OCI-LY1 (cell line): ENCODE data around the gene PTP4A1.

ENCODE experiments used
- H2AFZ ChIP-seq: fragments of 200-600 bp; sonication (generic), shearing (Covaris generic); 2 replicates; pipeline ENCODE4 v1.6.0; 2014; ENCODE audit warnings: antibody characterized with exemption, mild to moderate bottlenecking, low read length
- H3F3A ChIP-seq: fragments of 200-600 bp; sonication (generic), shearing (Covaris generic); 2 replicates; pipeline ENCODE4 v1.6.0; 2014; ENCODE audit warnings: mild to moderate bottlenecking, antibody characterized with exemption, low read length, moderate library complexity; ENCODE audit not compliant: insufficient read depth
- H3K27ac ChIP-seq: fragments of 200-600 bp; sonication (generic); 2 replicates; pipeline ENCODE4 v1.5.1; 2014; ENCODE audit warnings: low read length, mixed run types, mild to moderate bottlenecking, low read depth; ENCODE audit not compliant: poor library complexity, severe bottlenecking
- H3K27me3 ChIP-seq: fragments of 200-600 bp; sonication (generic); 2 replicates; pipeline ENCODE4 v1.6.0; 2014; ENCODE audit warnings: antibody characterized with exemption, mild to moderate bottlenecking, low read length, moderate library complexity; ENCODE audit not compliant: insufficient read depth
- H3K36me3 ChIP-seq: fragments of 200-600 bp; sonication (generic); 2 replicates; pipeline ENCODE4 v1.6.1; 2014; ENCODE audit warnings: mild to moderate bottlenecking, antibody characterized with exemption, low read length, moderate library complexity, mixed read lengths; ENCODE audit not compliant: insufficient read depth
- H3K4me1 ChIP-seq: fragments of 200-600 bp; sonication (generic); 2 replicates; pipeline ENCODE4 v1.5.1; 2014; ENCODE audit warnings: mild to moderate bottlenecking, low read length, moderate library complexity; ENCODE audit not compliant: insufficient read depth, severe bottlenecking
- H3K4me2 ChIP-seq: fragments of 200-600 bp; sonication (generic), shearing (Covaris generic); 2 replicates; pipeline ENCODE4 v1.6.1; 2014; ENCODE audit warnings: low read length
- H3K4me3 ChIP-seq: fragments of 200-600 bp; sonication (generic); 2 replicates; pipeline ENCODE4 v1.5.1; 2014; ENCODE audit warnings: low read length, low read depth, mild to moderate bottlenecking, mixed read lengths; ENCODE audit not compliant: poor library complexity, severe bottlenecking
- H3K79me2 ChIP-seq: fragments of 200-600 bp; shearing (Covaris generic); 2 replicates; pipeline ENCODE4 v1.6.1; 2016; ENCODE audit warnings: mixed run types, low read length, mixed read lengths; ENCODE audit not compliant: insufficient read depth
- H3K9ac ChIP-seq: fragments of 200-600 bp; sonication (generic), shearing (Covaris generic); 2 replicates; pipeline ENCODE4 v1.6.1; 2014; ENCODE audit warnings: mild to moderate bottlenecking, low read length, mixed read lengths
- H3K9me2 ChIP-seq: fragments of 200-600 bp; sonication (generic), shearing (Covaris generic); 2 replicates; pipeline ENCODE4 v1.6.1; 2014; ENCODE audit warnings: low read depth, mild to moderate bottlenecking, low read length, mixed read lengths
- H3K9me3 ChIP-seq: fragments of 200-600 bp; shearing (Covaris generic); 2 replicates; pipeline ENCODE4 v1.6.1; 2014; ENCODE audit warnings: low read length, mixed read lengths
- H4K20me1 ChIP-seq: fragments of 200-600 bp; sonication (generic), shearing (Covaris generic); 2 replicates; pipeline ENCODE4 v1.6.0; 2016; ENCODE audit warnings: mild to moderate bottlenecking, low read length; ENCODE audit not compliant: insufficient read depth
- CTCF ChIP-seq: fragments of 200-600 bp; sonication (generic), shearing (Covaris generic); IDR thresholded peaks from 2 replicates; pipeline ENCODE4 v1.5.1; 2017; ENCODE audit warnings: mild to moderate bottlenecking, antibody characterized with exemption, low read length, moderate library complexity, mixed read lengths
- EZH2 ChIP-seq: fragments of 200-600 bp; sonication (generic), shearing (Covaris generic); IDR thresholded peaks from 2 replicates; pipeline ENCODE4 v1.8.0; 2017; ENCODE audit warnings: borderline replicate concordance, mixed run types, mild to moderate bottlenecking, antibody characterized with exemption, low read length, moderate library complexity, mixed read lengths

PTP4A1 gene

GRCh38 chr6:63526931-63527330 is 45.3 kb upstream of the PTP4A1 start:
- Histone ChIP-seq H3K9me2 (no peaks in the 10 kb centered on the region), H3K27me3 (no peaks in the 10 kb centered on the region), H3K36me3 (no peaks in the 10 kb centered on the region), H2AFZ (no peak overlapping the region), H3K4me2 (no peak overlapping the region), H4K20me1 (no peaks in the 10 kb centered on the region), H3K27ac (no peak overlapping the region), H3K9me3 (no peaks in the 10 kb centered on the region), H3K4me3 (no peak overlapping the region), H3K9ac (no peak overlapping the region), H3F3A (no peaks in the 10 kb centered on the region), H3K79me2 (no peaks in the 10 kb centered on the region), H3K4me1 (no peaks in the 10 kb centered on the region)
- TF ChIP-seq EZH2: no peak

GRCh38 chr6:63527658-63528514 is 44.4 kb upstream of the PTP4A1 start:
- Histone ChIP-seq H3K36me3 (no peaks in the 10 kb centered on the region), H3K4me3 (no peak overlapping the region), H3K9me2 (no peaks in the 10 kb centered on the region), H3F3A (no peaks in the 10 kb centered on the region), H3K9me3 (no peaks in the 10 kb centered on the region), H4K20me1 (no peaks in the 10 kb centered on the region), H3K4me2 (no peak overlapping the region), H3K9ac (no peak overlapping the region), H3K79me2 (no peaks in the 10 kb centered on the region), H3K27me3 (no peaks in the 10 kb centered on the region), H2AFZ (no peak overlapping the region), H3K27ac (no peak overlapping the region), H3K4me1 (no peaks in the 10 kb centered on the region)
- TF ChIP-seq EZH2: no peak
- no peak for TF ChIP-seq CTCF

DNA sequence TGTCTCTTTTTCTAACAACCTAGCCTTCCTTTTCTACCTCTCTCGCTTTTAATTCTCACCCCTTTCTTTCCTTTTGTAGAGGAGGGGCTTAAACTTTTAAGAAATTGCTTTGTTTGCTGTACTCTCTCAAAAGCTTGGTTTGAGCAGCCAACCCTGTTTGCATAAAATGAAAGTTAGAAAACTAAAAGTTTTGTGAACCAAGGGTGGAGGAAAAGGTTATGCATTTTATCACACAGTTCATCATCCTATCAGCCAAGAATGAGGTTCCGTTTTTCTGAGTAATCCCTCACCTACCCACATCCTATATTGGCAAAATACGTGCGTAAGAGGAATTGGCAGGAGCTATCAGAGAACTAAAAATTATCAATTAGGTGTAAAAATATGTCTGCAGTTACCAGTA is 42.8 kb upstream of the PTP4A1 start:
- Histone ChIP-seq H3K27me3 (no peaks in the 10 kb centered on the region), H3K9ac (no peak overlapping the region), H3K79me2 (no peaks in the 10 kb centered on the region), H4K20me1 (no peaks in the 10 kb centered on the region), H3K9me3 (no peaks in the 10 kb centered on the region), H3K4me1 (no peaks in the 10 kb centered on the region), H3K4me2 (no peak overlapping the region), H3K27ac (no peak overlapping the region), H3K36me3 (no peaks in the 10 kb centered on the region), H3K4me3 (no peak overlapping the region), H3F3A (no peaks in the 10 kb centered on the region), H3K9me2 (no peaks in the 10 kb centered on the region), H2AFZ (no peak overlapping the region)
- TF ChIP-seq EZH2 (no peak), CTCF (no peak)

GRCh38 chr6:63530182-63530581 is 42.1 kb upstream of the PTP4A1 start:
- Histone ChIP-seq H3F3A (no peaks in the 10 kb centered on the region), H3K9me3 (no peaks in the 10 kb centered on the region), H3K9me2 (no peaks in the 10 kb centered on the region), H3K4me2 (no peak overlapping the region), H3K9ac (no peak overlapping the region), H3K4me3 (no peak overlapping the region), H3K36me3 (no peaks in the 10 kb centered on the region), H3K79me2 (no peaks in the 10 kb centered on the region), H3K27me3 (no peaks in the 10 kb centered on the region), H2AFZ (no peak overlapping the region), H4K20me1 (no peaks in the 10 kb centered on the region), H3K27ac (no peak overlapping the region), H3K4me1 (no peaks in the 10 kb centered on the region)
- TF ChIP-seq EZH2: no peak
- no peak for TF ChIP-seq CTCF
